ENCODE data around the gene DXO.

GRCh38 chr6:31971993-31972708, at the start of gene DXO:
- peak in 1 of 2 donors; percentile 60 for TF ChIP-seq POLR2A (IDR thresholded peaks at IDR 0.05)
- no peak for TF ChIP-seq CTCF (IDR thresholded peaks at IDR 0.05)

Data from heart left ventricle (tissue), 13 donors.